OCI-LY7 (cell line): ENCODE data around the gene F7.

Experiments
- EZH2phosphoT487 ChIP-seq: fragments of 200-600 bp; sonication (generic); IDR thresholded peaks from 2 replicates; pipeline ENCODE4 v1.6.1; 2018; ENCODE audit warnings: low read depth, borderline replicate concordance, mild to moderate bottlenecking, mixed run types, antibody characterized with exemption, low read length, moderate library complexity, mixed read lengths
- TF ChIP-seq, protein P1 (sequence below): fragments of 200-600 bp; sonication (generic); conservative IDR thresholded peaks from 2 replicates; pipeline ENCODE4 v1.5.1; 2014; ENCODE audit warnings: mild to moderate bottlenecking, antibody characterized with exemption, low read length, moderate library complexity, mixed read lengths

DNA sequence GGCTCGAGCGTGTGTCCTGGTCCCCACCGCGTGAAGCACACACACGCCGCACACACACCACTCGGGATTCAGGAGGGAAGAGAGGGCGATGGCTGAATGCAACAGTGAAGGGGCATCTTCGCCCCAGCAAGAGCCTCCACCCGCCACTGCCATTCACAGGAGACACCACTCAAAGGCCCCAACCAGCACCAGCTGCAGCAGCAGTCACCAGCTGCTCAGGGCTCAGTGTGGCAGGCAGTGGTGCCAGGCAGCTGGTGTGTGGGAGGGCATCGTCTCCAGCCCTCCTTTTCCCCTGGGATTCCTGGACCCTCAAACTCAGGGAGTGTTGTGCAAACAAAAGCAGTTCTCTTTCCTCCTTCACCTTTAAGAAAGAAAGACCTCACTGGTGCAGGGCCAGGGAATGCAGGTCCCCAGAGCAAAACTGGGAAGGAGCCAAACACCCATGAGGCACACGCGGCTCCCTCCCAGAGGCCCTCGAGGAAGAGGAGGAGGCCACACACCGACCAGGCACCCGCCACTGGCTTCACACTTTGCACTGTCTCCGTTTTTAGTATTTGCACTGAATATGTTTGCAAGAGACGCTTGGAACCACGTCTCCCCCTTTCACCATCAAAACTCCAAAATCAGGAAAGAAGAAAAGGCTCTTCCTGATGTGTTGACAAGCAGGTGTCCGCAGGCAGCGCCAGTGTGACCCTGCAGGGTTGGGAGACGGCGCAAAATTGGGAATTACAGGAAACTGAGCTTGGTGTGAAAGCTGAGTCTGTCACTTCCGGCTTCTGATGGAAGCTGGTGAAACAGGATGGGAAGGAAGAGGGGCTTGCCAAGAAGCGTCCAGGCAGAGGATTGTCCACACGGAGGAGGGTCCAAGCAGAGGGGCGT is 26.4 kb upstream of the F7 start:
- no peak for TF ChIP-seq EZH2phosphoT487
- TF ChIP-seq, protein P1, sequence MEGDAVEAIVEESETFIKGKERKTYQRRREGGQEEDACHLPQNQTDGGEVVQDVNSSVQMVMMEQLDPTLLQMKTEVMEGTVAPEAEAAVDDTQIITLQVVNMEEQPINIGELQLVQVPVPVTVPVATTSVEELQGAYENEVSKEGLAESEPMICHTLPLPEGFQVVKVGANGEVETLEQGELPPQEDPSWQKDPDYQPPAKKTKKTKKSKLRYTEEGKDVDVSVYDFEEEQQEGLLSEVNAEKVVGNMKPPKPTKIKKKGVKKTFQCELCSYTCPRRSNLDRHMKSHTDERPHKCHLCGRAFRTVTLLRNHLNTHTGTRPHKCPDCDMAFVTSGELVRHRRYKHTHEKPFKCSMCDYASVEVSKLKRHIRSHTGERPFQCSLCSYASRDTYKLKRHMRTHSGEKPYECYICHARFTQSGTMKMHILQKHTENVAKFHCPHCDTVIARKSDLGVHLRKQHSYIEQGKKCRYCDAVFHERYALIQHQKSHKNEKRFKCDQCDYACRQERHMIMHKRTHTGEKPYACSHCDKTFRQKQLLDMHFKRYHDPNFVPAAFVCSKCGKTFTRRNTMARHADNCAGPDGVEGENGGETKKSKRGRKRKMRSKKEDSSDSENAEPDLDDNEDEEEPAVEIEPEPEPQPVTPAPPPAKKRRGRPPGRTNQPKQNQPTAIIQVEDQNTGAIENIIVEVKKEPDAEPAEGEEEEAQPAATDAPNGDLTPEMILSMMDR = no peak
